ENCODE results near the gene NEXN. TPM values are rescaled to one million over a fixed set of nuclear protein-coding genes. Genes with fewer than 3 reads are reported as not detected.
"Not testable (repeated sequence)": the region's sequence is repeated elsewhere in the genome, so short reads cannot be mapped to it uniquely, and the experiment has no call there.

NEXN gene
- total RNA-seq, 1 experiment from 2014 or later, result 1.4 TPM

DNA sequence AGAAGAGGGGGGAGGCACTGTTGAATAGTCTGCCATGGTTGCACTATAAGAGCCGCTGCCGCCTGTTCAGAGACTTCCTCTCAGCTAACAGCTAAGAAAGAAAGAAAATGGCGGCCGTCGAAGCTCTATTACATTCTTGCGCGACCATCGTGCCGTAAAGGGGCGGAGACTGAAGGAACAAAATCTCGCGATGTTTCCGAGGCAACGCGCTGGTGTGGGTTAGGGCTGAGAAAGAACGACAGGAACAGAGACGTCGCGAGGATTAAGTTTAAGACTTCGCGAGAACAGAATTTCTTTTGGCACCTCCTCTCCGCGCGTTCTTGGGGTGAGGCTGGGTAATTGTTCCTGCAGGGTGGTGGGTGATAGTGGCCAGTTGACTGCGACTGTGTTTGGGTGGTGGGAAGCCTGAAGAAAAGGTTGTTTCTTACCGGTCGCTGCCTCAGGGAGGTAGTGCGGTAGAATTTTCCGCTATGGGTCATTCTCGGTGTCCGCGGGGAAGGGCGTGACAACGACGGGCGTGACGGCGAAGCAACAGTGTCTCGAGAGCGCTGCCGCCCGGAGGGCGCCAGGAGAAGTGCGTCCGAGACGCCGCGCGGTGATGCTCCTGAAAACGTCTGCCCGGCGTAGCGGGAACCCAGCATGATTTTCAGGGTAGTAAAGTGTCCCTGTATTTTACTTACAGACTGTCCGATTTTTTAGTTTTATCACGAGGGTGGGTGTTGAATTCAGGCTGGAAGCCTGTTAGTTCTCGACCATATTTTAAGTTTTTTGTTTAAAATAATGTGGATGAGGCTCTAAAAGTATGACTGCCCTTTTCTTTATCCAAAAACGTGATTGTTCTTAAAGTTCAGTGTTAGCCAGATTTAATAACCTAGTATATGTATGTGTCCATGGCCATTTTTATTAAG is 90.8 kb downstream of the NEXN start, which contains the start of gene FUBP1 (continued):
- TF ChIP-seq, protein P1, sequence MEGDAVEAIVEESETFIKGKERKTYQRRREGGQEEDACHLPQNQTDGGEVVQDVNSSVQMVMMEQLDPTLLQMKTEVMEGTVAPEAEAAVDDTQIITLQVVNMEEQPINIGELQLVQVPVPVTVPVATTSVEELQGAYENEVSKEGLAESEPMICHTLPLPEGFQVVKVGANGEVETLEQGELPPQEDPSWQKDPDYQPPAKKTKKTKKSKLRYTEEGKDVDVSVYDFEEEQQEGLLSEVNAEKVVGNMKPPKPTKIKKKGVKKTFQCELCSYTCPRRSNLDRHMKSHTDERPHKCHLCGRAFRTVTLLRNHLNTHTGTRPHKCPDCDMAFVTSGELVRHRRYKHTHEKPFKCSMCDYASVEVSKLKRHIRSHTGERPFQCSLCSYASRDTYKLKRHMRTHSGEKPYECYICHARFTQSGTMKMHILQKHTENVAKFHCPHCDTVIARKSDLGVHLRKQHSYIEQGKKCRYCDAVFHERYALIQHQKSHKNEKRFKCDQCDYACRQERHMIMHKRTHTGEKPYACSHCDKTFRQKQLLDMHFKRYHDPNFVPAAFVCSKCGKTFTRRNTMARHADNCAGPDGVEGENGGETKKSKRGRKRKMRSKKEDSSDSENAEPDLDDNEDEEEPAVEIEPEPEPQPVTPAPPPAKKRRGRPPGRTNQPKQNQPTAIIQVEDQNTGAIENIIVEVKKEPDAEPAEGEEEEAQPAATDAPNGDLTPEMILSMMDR (IDR thresholded peaks at IDR 0.05), result 0 out of 2 replicates have a peak, but pooled peaks have one; percentile 19
- TF ChIP-seq, protein P2, sequence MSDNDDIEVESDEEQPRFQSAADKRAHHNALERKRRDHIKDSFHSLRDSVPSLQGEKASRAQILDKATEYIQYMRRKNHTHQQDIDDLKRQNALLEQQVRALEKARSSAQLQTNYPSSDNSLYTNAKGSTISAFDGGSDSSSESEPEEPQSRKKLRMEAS (CRISPR knock-in tag; IDR thresholded peaks at IDR 0.05), result peak; percentile 79
- TF ChIP-seq ZNF416 (CRISPR knock-in tag; IDR thresholded peaks at IDR 0.05) (peak; percentile 15; the same call in 1 of the 2 replicates), NFYB (CRISPR knock-in tag; conservative IDR thresholded peaks at IDR 0.05; ENCODE audit: low read depth) (no peak), FOXP1 (CRISPR knock-in tag; IDR thresholded peaks at IDR 0.05; ENCODE audit: borderline replicate concordance) (peak; percentile 56; the same call in 1 of the 2 replicates), ATF1 (CRISPR knock-in tag; IDR thresholded peaks at IDR 0.05) (no peak)
- TF ChIP-seq, protein P3, sequence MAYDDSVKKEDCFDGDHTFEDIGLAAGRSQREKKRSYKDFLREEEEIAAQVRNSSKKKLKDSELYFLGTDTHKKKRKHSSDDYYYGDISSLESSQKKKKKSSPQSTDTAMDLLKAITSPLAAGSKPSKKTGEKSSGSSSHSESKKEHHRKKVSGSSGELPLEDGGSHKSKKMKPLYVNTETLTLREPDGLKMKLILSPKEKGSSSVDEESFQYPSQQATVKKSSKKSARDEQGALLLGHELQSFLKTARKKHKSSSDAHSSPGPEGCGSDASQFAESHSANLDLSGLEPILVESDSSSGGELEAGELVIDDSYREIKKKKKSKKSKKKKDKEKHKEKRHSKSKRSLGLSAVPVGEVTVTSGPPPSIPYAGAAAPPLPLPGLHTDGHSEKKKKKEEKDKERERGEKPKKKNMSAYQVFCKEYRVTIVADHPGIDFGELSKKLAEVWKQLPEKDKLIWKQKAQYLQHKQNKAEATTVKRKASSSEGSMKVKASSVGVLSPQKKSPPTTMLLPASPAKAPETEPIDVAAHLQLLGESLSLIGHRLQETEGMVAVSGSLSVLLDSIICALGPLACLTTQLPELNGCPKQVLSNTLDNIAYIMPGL (CRISPR knock-in tag; IDR thresholded peaks at IDR 0.05), result peak; percentile 76
- TF ChIP-seq, protein P4, sequence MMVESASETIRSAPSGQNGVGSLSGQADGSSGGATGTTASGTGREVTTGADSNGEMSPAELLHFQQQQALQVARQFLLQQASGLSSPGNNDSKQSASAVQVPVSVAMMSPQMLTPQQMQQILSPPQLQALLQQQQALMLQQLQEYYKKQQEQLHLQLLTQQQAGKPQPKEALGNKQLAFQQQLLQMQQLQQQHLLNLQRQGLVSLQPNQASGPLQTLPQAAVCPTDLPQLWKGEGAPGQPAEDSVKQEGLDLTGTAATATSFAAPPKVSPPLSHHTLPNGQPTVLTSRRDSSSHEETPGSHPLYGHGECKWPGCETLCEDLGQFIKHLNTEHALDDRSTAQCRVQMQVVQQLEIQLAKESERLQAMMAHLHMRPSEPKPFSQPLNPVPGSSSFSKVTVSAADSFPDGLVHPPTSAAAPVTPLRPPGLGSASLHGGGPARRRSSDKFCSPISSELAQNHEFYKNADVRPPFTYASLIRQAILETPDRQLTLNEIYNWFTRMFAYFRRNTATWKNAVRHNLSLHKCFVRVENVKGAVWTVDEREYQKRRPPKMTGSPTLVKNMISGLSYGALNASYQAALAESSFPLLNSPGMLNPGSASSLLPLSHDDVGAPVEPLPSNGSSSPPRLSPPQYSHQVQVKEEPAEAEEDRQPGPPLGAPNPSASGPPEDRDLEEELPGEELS (CRISPR knock-in tag; IDR thresholded peaks at IDR 0.05), result 0 out of 2 replicates have a peak, but pooled peaks have one; percentile 35
- TF ChIP-seq, protein P5, sequence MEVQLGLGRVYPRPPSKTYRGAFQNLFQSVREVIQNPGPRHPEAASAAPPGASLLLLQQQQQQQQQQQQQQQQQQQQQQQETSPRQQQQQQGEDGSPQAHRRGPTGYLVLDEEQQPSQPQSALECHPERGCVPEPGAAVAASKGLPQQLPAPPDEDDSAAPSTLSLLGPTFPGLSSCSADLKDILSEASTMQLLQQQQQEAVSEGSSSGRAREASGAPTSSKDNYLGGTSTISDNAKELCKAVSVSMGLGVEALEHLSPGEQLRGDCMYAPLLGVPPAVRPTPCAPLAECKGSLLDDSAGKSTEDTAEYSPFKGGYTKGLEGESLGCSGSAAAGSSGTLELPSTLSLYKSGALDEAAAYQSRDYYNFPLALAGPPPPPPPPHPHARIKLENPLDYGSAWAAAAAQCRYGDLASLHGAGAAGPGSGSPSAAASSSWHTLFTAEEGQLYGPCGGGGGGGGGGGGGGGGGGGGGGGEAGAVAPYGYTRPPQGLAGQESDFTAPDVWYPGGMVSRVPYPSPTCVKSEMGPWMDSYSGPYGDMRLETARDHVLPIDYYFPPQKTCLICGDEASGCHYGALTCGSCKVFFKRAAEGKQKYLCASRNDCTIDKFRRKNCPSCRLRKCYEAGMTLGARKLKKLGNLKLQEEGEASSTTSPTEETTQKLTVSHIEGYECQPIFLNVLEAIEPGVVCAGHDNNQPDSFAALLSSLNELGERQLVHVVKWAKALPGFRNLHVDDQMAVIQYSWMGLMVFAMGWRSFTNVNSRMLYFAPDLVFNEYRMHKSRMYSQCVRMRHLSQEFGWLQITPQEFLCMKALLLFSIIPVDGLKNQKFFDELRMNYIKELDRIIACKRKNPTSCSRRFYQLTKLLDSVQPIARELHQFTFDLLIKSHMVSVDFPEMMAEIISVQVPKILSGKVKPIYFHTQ (CRISPR knock-in tag; IDR thresholded peaks at IDR 0.05), result peak; percentile 80; the same call in 1 of the 2 replicates
- TF ChIP-seq, protein P6, sequence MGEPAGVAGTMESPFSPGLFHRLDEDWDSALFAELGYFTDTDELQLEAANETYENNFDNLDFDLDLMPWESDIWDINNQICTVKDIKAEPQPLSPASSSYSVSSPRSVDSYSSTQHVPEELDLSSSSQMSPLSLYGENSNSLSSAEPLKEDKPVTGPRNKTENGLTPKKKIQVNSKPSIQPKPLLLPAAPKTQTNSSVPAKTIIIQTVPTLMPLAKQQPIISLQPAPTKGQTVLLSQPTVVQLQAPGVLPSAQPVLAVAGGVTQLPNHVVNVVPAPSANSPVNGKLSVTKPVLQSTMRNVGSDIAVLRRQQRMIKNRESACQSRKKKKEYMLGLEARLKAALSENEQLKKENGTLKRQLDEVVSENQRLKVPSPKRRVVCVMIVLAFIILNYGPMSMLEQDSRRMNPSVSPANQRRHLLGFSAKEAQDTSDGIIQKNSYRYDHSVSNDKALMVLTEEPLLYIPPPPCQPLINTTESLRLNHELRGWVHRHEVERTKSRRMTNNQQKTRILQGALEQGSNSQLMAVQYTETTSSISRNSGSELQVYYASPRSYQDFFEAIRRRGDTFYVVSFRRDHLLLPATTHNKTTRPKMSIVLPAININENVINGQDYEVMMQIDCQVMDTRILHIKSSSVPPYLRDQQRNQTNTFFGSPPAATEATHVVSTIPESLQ (CRISPR knock-in tag; IDR thresholded peaks at IDR 0.05), result no peak
- TF ChIP-seq, protein P7, sequence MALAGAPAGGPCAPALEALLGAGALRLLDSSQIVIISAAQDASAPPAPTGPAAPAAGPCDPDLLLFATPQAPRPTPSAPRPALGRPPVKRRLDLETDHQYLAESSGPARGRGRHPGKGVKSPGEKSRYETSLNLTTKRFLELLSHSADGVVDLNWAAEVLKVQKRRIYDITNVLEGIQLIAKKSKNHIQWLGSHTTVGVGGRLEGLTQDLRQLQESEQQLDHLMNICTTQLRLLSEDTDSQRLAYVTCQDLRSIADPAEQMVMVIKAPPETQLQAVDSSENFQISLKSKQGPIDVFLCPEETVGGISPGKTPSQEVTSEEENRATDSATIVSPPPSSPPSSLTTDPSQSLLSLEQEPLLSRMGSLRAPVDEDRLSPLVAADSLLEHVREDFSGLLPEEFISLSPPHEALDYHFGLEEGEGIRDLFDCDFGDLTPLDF (CRISPR knock-in tag; IDR thresholded peaks at IDR 0.05), result no peak

DNA sequence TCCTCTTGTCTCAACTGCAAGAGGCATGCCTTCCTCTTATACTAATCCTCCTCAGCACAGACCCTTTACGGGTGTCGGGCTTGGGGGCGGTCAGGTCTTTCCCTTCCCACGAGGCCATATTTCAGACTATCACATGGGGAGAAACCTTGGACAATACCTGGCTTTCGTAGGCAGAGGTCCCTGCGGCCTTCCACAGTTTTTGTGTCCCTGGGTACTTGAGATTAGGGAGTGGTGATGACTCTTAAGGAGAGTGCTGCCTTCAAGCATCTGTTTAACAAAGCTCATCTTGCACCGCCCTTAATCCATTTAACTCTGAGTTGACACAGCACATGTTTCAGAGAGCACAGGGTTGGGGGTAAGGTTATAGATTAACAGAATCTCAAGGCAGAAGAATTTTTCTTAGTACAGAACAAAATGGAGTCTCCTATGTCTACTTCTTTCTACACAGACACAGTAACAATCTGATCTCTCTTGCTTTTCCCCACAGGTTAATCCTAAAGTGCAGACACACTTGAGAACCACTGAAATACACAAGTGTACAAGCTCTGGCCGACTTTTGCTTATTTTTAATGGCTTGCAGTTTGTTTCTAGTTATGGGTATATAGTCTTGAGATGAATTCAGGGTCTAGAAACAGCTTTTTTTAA is 95.0 kb downstream of the NEXN start:
- Mint-ChIP-seq H3K4me1 (peaks cover 55% of the 10 kb centered on the region), H3K27ac (peak overlapping the region; percentile 9; the same call in 1 of the 2 replicates)
- CTCF ChIA-PET; H3K36me3 Mint-ChIP-seq; ATAC-seq; H3K9me3 Mint-ChIP-seq; H3K4me3 Mint-ChIP-seq; POLR2A ChIA-PET; H3K27me3 Mint-ChIP-seq (ENCODE audit: low read depth); DNase-seq (ENCODE audit: low spot score): not testable (repeated sequence)
